Muscle of arm (tissue), 12 donors: Measurements from ENCODE around the gene HOXD3. TPM values are rescaled to one million over a fixed set of nuclear protein-coding genes. Genes with fewer than 3 reads are reported as not detected.

Experiments used
- DNase-seq: peaks from one replicate; pipeline ENCODE4 v3.0.0-alpha.2; 2013
- polyA plus RNA-seq, 12 donors: library from polyadenylated mRNA; unstranded; fragments of 120-200 nt; gene quantifications; one replicate each; pipeline ENCODE4 v1.2.1, GENCODE V29; 2013; ENCODE audit not compliant: insufficient read length in 12 of 12

HOXD3 gene
- polyA plus RNA-seq, 12 donors: 1.8 to 4.8 (median 2.4) TPM; not detected in 2

GRCh38 chr2:176206682-176207081 is 49.6 kb downstream of the HOXD3 start:
- DNase-seq: peak; percentile 45

GRCh38 chr2:176211110-176211509 is 54.0 kb downstream of the HOXD3 start:
- no peak for DNase-seq

GRCh38 chr2:176212276-176212675 is 55.2 kb downstream of the HOXD3 start:
- DNase-seq: no peak

- DNase-seq: no peak
Measured at GRCh38 chr2:176213406-176213805, 56.3 kb downstream of the HOXD3 start.

Other genes starting within 250 kb of the HOXD3 start
- gene LNPK, start 155.0 kb upstream of the HOXD3 start, polyA plus RNA-seq: 10 to 100 TPM; 17.2 to 54.3 (median 42.7) TPM
- gene EVX2, start 73.3 kb upstream of the HOXD3 start, polyA plus RNA-seq: under 1 TPM in 2 of 12 donors, not detected in 10; 0.04 TPM
- 1 to 10 TPM in 1 of 12 donors, under 1 TPM in 4, not detected in 7; 0.30 to 2.5 (median 0.63) TPM for gene HOXD13, start 64.6 kb upstream of the HOXD3 start, polyA plus RNA-seq
- under 1 TPM in 2 of 12 donors, not detected in 10; 0.15 to 0.37 TPM for gene HOXD12, start 57.5 kb upstream of the HOXD3 start, polyA plus RNA-seq
- 1 to 10 TPM in 5 of 12 donors, under 1 TPM in 3, not detected in 4; 0.17 to 6.9 (median 2.0) TPM for gene HOXD11, start 50.0 kb upstream of the HOXD3 start, polyA plus RNA-seq
- 10 to 100 TPM in 1 of 12 donors, 1 to 10 TPM in 4, under 1 TPM in 4, not detected in 3; 0.33 to 21.6 (median 3.4) TPM for gene HOXD10, start 40.5 kb upstream of the HOXD3 start, polyA plus RNA-seq
- gene HOXD9, start 34.6 kb upstream of the HOXD3 start, polyA plus RNA-seq: 10 to 100 TPM in 1 of 12 donors, 1 to 10 TPM in 10, not detected in 1; 3.5 to 12.5 (median 6.0) TPM
- gene HOXD8, start 27.6 kb upstream of the HOXD3 start, polyA plus RNA-seq: 10 to 100 TPM in 11 of 12 donors, not detected in 1; 27.3 to 47.7 (median 42.5) TPM
- gene HOXD4, start 5.8 kb upstream of the HOXD3 start, polyA plus RNA-seq: 10 to 100 TPM in 3 of 12 donors, 1 to 10 TPM in 8, not detected in 1; 4.9 to 14.8 (median 5.9) TPM
- 1 to 10 TPM in 8 of 12 donors, under 1 TPM in 2, not detected in 2; 0.85 to 2.6 (median 1.4) TPM for gene HOXD1, start 31.4 kb downstream of the HOXD3 start, polyA plus RNA-seq
- gene MTX2, start 112.1 kb downstream of the HOXD3 start, polyA plus RNA-seq: 10 to 100 TPM in 11 of 12 donors, not detected in 1; 47.9 to 66.8 (median 60.2) TPM